CD14-positive monocyte (primary cell): ENCODE results near the gene PTPRN2. TPM values are rescaled to one million over a fixed set of nuclear protein-coding genes. Genes with fewer than 3 reads are reported as not detected.
"Not testable (repeated sequence)": the region's sequence is repeated elsewhere in the genome, so short reads cannot be mapped to it uniquely, and the experiment has no call there.

Source experiments
- DNase-seq, 3 donors: peaks; one replicate each; pipeline ENCODE4 v3.0.0-alpha.2; 2011 to 2022
- H2AFZ ChIP-seq: 2 replicates; pipeline ENCODE4 v1.6.0; 2012; ENCODE audit warnings: mild to moderate bottlenecking, low read depth, low read length, inconsistent platforms; ENCODE audit not compliant: insufficient read depth, poor library complexity, severe bottlenecking
- H3K27ac ChIP-seq, 2 donors: 1 replicate in 1 of 2; 2 replicates in 1 of 2; pipeline ENCODE4 v1.5.1; 2012 to 2013; ENCODE audit warnings: low read length in 2 of 2, control low read depth in 1 of 2, inconsistent platforms in 1 of 2, low read depth in 1 of 2, mild to moderate bottlenecking in 1 of 2
- H3K27me3 ChIP-seq, 2 donors: one replicate each; pipeline versions ENCODE4 v1.6.0 to v1.6.1; 2011 to 2013; ENCODE audit warnings: low read length in 2 of 2; ENCODE audit not compliant: control insufficient read depth in 2 of 2, insufficient read depth in 2 of 2
- H3K36me3 ChIP-seq, 2 donors: replicated peaks in 1 of 2; 1 replicate in 1 of 2; 2 replicates in 1 of 2; pipeline versions ENCODE4 v1.5.1 to v1.6.1; 2012 to 2013; ENCODE audit warnings: low read length in 2 of 2, control low read depth in 1 of 2, inconsistent platforms in 1 of 2, mild to moderate bottlenecking in 1 of 2; ENCODE audit not compliant: insufficient read depth in 2 of 2, control insufficient read depth in 1 of 2
- H3K4me1 ChIP-seq, 2 donors: 1 replicate in 1 of 2; 2 replicates in 1 of 2; pipeline versions ENCODE4 v1.5.1 to v1.6.1; 2012 to 2013; ENCODE audit warnings: low read length in 2 of 2, control low read depth in 1 of 2, inconsistent platforms in 1 of 2, mild to moderate bottlenecking in 1 of 2, moderate library complexity in 1 of 2; ENCODE audit not compliant: insufficient read depth in 2 of 2, control insufficient read depth in 1 of 2
- H3K4me2 ChIP-seq: replicated peaks from 2 replicates; pipeline ENCODE3; 2012; ENCODE audit warnings: low read length, moderate library complexity, mild to moderate bottlenecking; ENCODE audit not compliant: poor library complexity, severe bottlenecking; ENCODE audit errors: extremely low read depth
- H3K4me3 ChIP-seq, 3 experiments: fragments of 200-600 bp in 1 of 3; sonication (generic) in 1 of 3; replicated peaks in 1 of 3; 1 replicate in 2 of 3; 2 replicates in 1 of 3; pipeline ENCODE4 v1.5.1; 2011 to 2013; ENCODE audit warnings: low read length in 3 of 3, mild to moderate bottlenecking in 3 of 3, control low read depth in 2 of 3, low read depth in 2 of 3, inconsistent platforms in 1 of 3, moderate library complexity in 1 of 3
- H3K79me2 ChIP-seq: 2 replicates; pipeline ENCODE4 v1.6.0; 2012; ENCODE audit warnings: mild to moderate bottlenecking, control low read depth, inconsistent platforms, low read length, moderate library complexity; ENCODE audit not compliant: insufficient read depth
- H3K9ac ChIP-seq: 2 replicates; pipeline ENCODE4 v1.6.0; 2017; ENCODE audit warnings: low read length, mild to moderate bottlenecking; ENCODE audit not compliant: insufficient read depth, poor library complexity, severe bottlenecking
- H3K9me3 ChIP-seq, 2 donors: replicated peaks in 1 of 2; 1 replicate in 1 of 2; 2 replicates in 1 of 2; pipeline versions ENCODE4 v1.5.1 to v1.6.1; 2012 to 2013; ENCODE audit warnings: low read length in 2 of 2, control low read depth in 1 of 2; ENCODE audit not compliant: control insufficient read depth in 1 of 2, insufficient read depth in 1 of 2
- H4K20me1 ChIP-seq: 2 replicates; pipeline ENCODE4 v1.6.0; 2012; ENCODE audit warnings: mild to moderate bottlenecking, low read length, control low read depth, moderate library complexity; ENCODE audit not compliant: insufficient read depth
- H3K27ac Mint-ChIP-seq, 7 donors: one replicate each; pipeline ENCODE4 v1.8.0; 2020; ENCODE audit warnings: mild to moderate bottlenecking in 7 of 7, mixed read lengths in 7 of 7, moderate library complexity in 6 of 7, inconsistent platforms in 2 of 7
- H3K27me3 Mint-ChIP-seq, 3 donors: one replicate each; pipeline ENCODE4 v1.8.0; 2021 to 2022; ENCODE audit warnings: low read depth in 3 of 3, mild to moderate bottlenecking in 3 of 3, mixed read lengths in 3 of 3, moderate library complexity in 3 of 3, inconsistent platforms in 1 of 3
- H3K36me3 Mint-ChIP-seq, 2 donors: one replicate each; pipeline ENCODE4 v1.8.0; 2020; ENCODE audit warnings: mixed read lengths in 2 of 2, inconsistent platforms in 1 of 2, mild to moderate bottlenecking in 1 of 2
- H3K4me1 Mint-ChIP-seq: one replicate; pipeline ENCODE4 v1.8.0; 2020; ENCODE audit warnings: mild to moderate bottlenecking, mixed read lengths
- H3K4me3 Mint-ChIP-seq, 2 donors: one replicate each; pipeline ENCODE4 v1.8.0; 2020; ENCODE audit warnings: mild to moderate bottlenecking in 2 of 2, mixed read lengths in 2 of 2, moderate library complexity in 1 of 2
- H3K9me3 Mint-ChIP-seq, 7 donors: one replicate each; pipeline ENCODE4 v1.8.0; 2020 to 2022; ENCODE audit warnings: mixed read lengths in 7 of 7, mild to moderate bottlenecking in 6 of 7, moderate library complexity in 6 of 7, inconsistent platforms in 2 of 7
- CTCF ChIP-seq: fragments of 200-600 bp; IDR thresholded peaks from one replicate; pipeline ENCODE4 v1.8.0; 2022; ENCODE audit warnings: antibody characterized with exemption, mild to moderate bottlenecking
- WGBS: methylation state at CpG from one replicate; pipeline ENCODE4 v1.1.5; 2013; ENCODE audit warnings: missing lambda C conversion rate; ENCODE audit not compliant: insufficient coverage; 5-methylcytosine and 5-hydroxymethylcytosine counted together
- intact Hi-C, 2 donors: fragments of 100-400 bp; cut with micrococcal nuclease; formaldehyde crosslinking; loops; one replicate each; pipeline versions ENCODE4 v1.15.0 to v1.15.1; 2023
- polyA plus RNA-seq, 3 donors: library from polyadenylated mRNA; depleted of rRNA in 1 of 3; unstranded in 2 of 3; stranded (reverse) in 1 of 3; fragments of 300-500 nt in 2 of 3; fragments of >200 nt in 1 of 3; fragmentation: Illumina TruSeq in 2 of 3; gene quantifications; 1 replicate in 2 of 3; 2 replicates in 1 of 3; pipeline ENCODE4 v1.2.3, GENCODE V29; 2012 to 2021

PTPRN2 gene
- polyA plus RNA-seq, 3 donors: 0.25 to 1.4 (median 0.97) TPM

- Histone ChIP-seq H3K4me2 (no peak overlapping the region), H3K27ac (no peak overlapping the region), H3K79me2 (no peaks in the 10 kb centered on the region), H3K9ac (no peak overlapping the region), H3K4me1 (no peaks in the 10 kb centered on the region), H4K20me1 (no peaks in the 10 kb centered on the region), H2AFZ (no peak overlapping the region), H3K4me3 (no peak overlapping the region), H3K27me3 (no peaks in the 10 kb centered on the region), H3K36me3 (no peaks in the 10 kb centered on the region), H3K9me3 (peaks cover 3 to 22% of the 10 kb centered on the region in 2 donors)
- Mint-ChIP-seq H3K27me3 (peaks cover 0 to 3% (median 3%) of the 10 kb centered on the region in 3 donors), H3K4me3 (no peak overlapping the region), H3K9me3 (peaks cover 5 to 21% (median 14%) of the 10 kb centered on the region in 7 donors), H3K27ac (no peak overlapping the region), H3K36me3 (no peaks in the 10 kb centered on the region), H3K4me1 (no peaks in the 10 kb centered on the region)
- DNase-seq: no peak
- 91% methylated on average over 14 of the region's 23 CpGs for WGBS
- TF ChIP-seq CTCF: no peak
- intact Hi-C loops: no loop called here
Observed at GRCh38 chr7:157916946-157917640, 670.5 kb downstream of the PTPRN2 start.

- Histone ChIP-seq H3K9ac (no peak overlapping the region), H3K27me3 (no peaks in the 10 kb centered on the region), H2AFZ (no peak overlapping the region), H3K4me1 (no peaks in the 10 kb centered on the region), H4K20me1 (no peaks in the 10 kb centered on the region), H3K9me3 (peaks cover under 1 to 18% of the 10 kb centered on the region in 2 donors), H3K4me2 (no peak overlapping the region), H3K79me2 (no peaks in the 10 kb centered on the region), H3K27ac (no peak overlapping the region), H3K4me3 (no peak overlapping the region), H3K36me3 (no peaks in the 10 kb centered on the region)
- H3K27ac Mint-ChIP-seq: peak overlapping the region in 1 of 7 donors; percentile 38
- peaks cover 1 to 6% (median 2%) of the 10 kb centered on the region in 3 donors for H3K27me3 Mint-ChIP-seq
- no peak for DNase-seq
- 94% methylated on average over 25 of the region's 35 CpGs for WGBS
- no peak overlapping the region for H3K4me3 Mint-ChIP-seq
- no peaks in the 10 kb centered on the region for H3K36me3 Mint-ChIP-seq
- peaks cover 7 to 17% (median 11%) of the 10 kb centered on the region in 7 donors for H3K9me3 Mint-ChIP-seq
- no peak for TF ChIP-seq CTCF
- no peaks in the 10 kb centered on the region for H3K4me1 Mint-ChIP-seq
- intact Hi-C loops: no loop called here
Observed at GRCh38 chr7:157910446-157910845, 677.2 kb downstream of the PTPRN2 start.

DNA sequence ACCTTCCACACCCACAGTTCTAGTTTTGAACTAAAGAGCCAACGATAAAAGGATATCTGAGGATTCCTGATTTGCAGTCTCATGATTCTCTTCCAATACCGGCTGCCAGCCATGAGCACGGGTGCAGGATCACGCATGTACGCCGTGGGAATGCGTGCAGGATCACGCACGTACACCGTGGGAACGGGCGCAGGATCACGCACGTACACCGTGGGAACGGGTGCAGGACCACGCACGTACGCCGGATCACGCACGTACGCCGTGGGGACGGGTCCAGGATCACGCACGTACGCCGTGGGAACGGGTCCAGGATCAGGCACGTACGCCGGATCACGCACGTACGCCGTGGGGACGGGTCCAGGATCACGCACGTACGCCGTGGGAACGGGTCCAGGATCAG lies 677.6 kb downstream of the PTPRN2 start:
- H3K9me3 ChIP-seq: peaks cover 0 to 14% of the 10 kb centered on the region in 2 donors
- H3K36me3 ChIP-seq, H2AFZ ChIP-seq, H3K4me1 Mint-ChIP-seq, H3K4me2 ChIP-seq, H3K27ac Mint-ChIP-seq, intact Hi-C loops, H3K27me3 Mint-ChIP-seq, H3K27ac ChIP-seq, H3K36me3 Mint-ChIP-seq, H3K9ac ChIP-seq, H3K4me3 Mint-ChIP-seq, H3K4me3 ChIP-seq, H4K20me1 ChIP-seq, H3K27me3 ChIP-seq, DNase-seq, H3K4me1 ChIP-seq, H3K79me2 ChIP-seq: not testable (repeated sequence)
- 99% methylated on average over 16 of the region's 43 CpGs for WGBS
- H3K9me3 Mint-ChIP-seq: peaks cover 5 to 13% (median 9%) of the 10 kb centered on the region in 7 donors
